ENCODE results near the gene PHF10. TPM values are rescaled to one million over a fixed set of nuclear protein-coding genes. Genes with fewer than 3 reads are reported as not detected.

The PHF10 gene
- total and polyA plus RNA-seq, 2 donors (not counting 1 experiment from before 2014, with no cell fraction given), result 32.9 to 74.6 TPM

- no peak overlapping the region for H3K4me2 ChIP-seq (replicated peaks; ENCODE audit: low read depth, low read length, poor library complexity, severe bottlenecking)
- H2AFZ ChIP-seq (ENCODE audit: insufficient read depth, low read depth, low read length, poor library complexity, severe bottlenecking), result no peak overlapping the region
- Mint-ChIP-seq H3K27me3 (no peaks in the 10 kb centered on the region), H3K4me1 (no peaks in the 10 kb centered on the region), H3K27ac (no peak overlapping the region), H3K9me3 (ENCODE audit: insufficient read depth) (peaks cover 4% of the 10 kb centered on the region), H3K4me3 (no peak overlapping the region)
- peaks cover 0 to 4% (median 0%) of the 10 kb centered on the region in 4 experiments for H3K27me3 ChIP-seq (replicated peaks in 1 of 4; ENCODE audit: control extremely low read depth in 1 of 4, control insufficient read depth in 3 of 4, insufficient read depth in 4 of 4, low read length in 3 of 4)
- no peaks in the 10 kb centered on the region for H3K36me3 ChIP-seq (replicated peaks in 1 of 2; ENCODE audit: control extremely low read depth in 1 of 2, control insufficient read depth in 1 of 2, extremely low read depth in 1 of 2, insufficient read depth in 2 of 2, low read length in 1 of 2)
- H3K4me1 ChIP-seq (ENCODE audit: control insufficient read depth in 2 of 2, insufficient read depth in 2 of 2, low read length in 2 of 2), result no peaks in the 10 kb centered on the region
- H3K9ac ChIP-seq (ENCODE audit: low read length), result no peak overlapping the region
- TF ChIP-seq, protein P1, sequence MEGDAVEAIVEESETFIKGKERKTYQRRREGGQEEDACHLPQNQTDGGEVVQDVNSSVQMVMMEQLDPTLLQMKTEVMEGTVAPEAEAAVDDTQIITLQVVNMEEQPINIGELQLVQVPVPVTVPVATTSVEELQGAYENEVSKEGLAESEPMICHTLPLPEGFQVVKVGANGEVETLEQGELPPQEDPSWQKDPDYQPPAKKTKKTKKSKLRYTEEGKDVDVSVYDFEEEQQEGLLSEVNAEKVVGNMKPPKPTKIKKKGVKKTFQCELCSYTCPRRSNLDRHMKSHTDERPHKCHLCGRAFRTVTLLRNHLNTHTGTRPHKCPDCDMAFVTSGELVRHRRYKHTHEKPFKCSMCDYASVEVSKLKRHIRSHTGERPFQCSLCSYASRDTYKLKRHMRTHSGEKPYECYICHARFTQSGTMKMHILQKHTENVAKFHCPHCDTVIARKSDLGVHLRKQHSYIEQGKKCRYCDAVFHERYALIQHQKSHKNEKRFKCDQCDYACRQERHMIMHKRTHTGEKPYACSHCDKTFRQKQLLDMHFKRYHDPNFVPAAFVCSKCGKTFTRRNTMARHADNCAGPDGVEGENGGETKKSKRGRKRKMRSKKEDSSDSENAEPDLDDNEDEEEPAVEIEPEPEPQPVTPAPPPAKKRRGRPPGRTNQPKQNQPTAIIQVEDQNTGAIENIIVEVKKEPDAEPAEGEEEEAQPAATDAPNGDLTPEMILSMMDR (IDR thresholded peaks at IDR 0.05), result no peak
- TF ChIP-seq EZH2 (IDR thresholded peaks at IDR 0.05; ENCODE audit: borderline replicate concordance, insufficient read depth, low read depth, low read length, poor library complexity, severe bottlenecking), result no peak
- no peak for DNase-seq
- CTCF ChIA-PET, result no interaction called here
- H3K79me2 ChIP-seq (ENCODE audit: control insufficient read depth, insufficient read depth, low read length), result no peaks in the 10 kb centered on the region
- POLR2A ChIA-PET, result no interaction called here
- intact Hi-C loops (cut with micrococcal nuclease), result no loop called here
- H4K20me1 ChIP-seq (ENCODE audit: control insufficient read depth, insufficient read depth, low read length, poor library complexity, severe bottlenecking), result no peaks in the 10 kb centered on the region
- no peak overlapping the region for H3K27ac ChIP-seq (ENCODE audit: low read length in 2 of 2)
- no peak for ATAC-seq (ENCODE audit: low read depth)
- H3K4me3 ChIP-seq (ENCODE audit: control extremely low read depth in 1 of 5, extremely low read depth in 1 of 5, insufficient read depth in 1 of 5, low read depth in 2 of 5, low read length in 4 of 5), result no peak overlapping the region
- H3K9me3 ChIP-seq (ENCODE audit: control extremely low read depth in 1 of 3, control insufficient read depth in 2 of 3, insufficient read depth in 1 of 3, low read length in 2 of 3), result peaks cover 0 to 5% (median 0%) of the 10 kb centered on the region in 3 donors
These were observed 17.0 kb upstream of the PHF10 start for GRCh38 chr6:169741344-169741743.

DNA sequence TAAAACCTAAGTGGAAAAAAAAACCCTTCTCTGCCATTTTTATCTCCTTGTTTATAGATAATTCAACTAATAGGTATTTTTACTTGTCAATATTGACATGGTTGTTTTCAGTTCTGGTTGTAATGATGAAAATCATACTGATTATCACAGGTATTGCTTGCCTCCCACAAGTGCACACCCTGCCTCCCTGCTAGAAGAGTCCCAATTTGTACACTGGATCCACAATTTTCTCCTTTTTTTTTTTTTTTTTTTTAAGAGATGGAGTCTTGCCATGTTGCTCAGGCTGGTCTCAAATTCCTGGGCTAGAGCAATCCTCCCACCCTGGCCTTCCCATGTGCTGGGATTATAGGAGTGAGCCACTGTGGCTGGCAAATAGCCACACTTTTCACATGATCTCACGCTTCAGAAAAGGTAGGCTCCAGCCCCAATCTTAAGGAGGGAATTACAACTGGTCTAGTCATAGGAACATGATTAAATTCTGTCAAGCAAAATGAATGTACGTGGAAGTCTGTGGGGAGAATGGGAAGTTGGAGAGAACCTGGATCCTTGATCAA is 14.8 kb upstream of the PHF10 start:
- Histone ChIP-seq H2AFZ (ENCODE audit: insufficient read depth, low read depth, low read length, poor library complexity, severe bottlenecking) (no peak overlapping the region), H3K4me1 (ENCODE audit: control insufficient read depth in 2 of 2, insufficient read depth in 2 of 2, low read length in 2 of 2) (no peaks in the 10 kb centered on the region), H3K79me2 (ENCODE audit: control insufficient read depth, insufficient read depth, low read length) (no peaks in the 10 kb centered on the region), H3K27me3 (replicated peaks in 1 of 4; ENCODE audit: control extremely low read depth in 1 of 4, control insufficient read depth in 3 of 4, insufficient read depth in 4 of 4, low read length in 3 of 4) (peaks cover 0 to 5% (median 3%) of the 10 kb centered on the region in 4 experiments), H4K20me1 (ENCODE audit: control insufficient read depth, insufficient read depth, low read length, poor library complexity, severe bottlenecking) (no peaks in the 10 kb centered on the region), H3K27ac (ENCODE audit: low read length in 2 of 2) (no peak overlapping the region), H3K9me3 (ENCODE audit: control extremely low read depth in 1 of 3, control insufficient read depth in 2 of 3, insufficient read depth in 1 of 3, low read length in 2 of 3) (no peaks in the 10 kb centered on the region), H3K4me2 (replicated peaks; ENCODE audit: low read depth, low read length, poor library complexity, severe bottlenecking) (no peak overlapping the region), H3K36me3 (replicated peaks in 1 of 2; ENCODE audit: control extremely low read depth in 1 of 2, control insufficient read depth in 1 of 2, extremely low read depth in 1 of 2, insufficient read depth in 2 of 2, low read length in 1 of 2) (no peaks in the 10 kb centered on the region), H3K9ac (ENCODE audit: low read length) (no peak overlapping the region), H3K4me3 (ENCODE audit: control extremely low read depth in 1 of 5, extremely low read depth in 1 of 5, insufficient read depth in 1 of 5, low read depth in 2 of 5, low read length in 4 of 5) (no peak overlapping the region)
- no CpG with 5 or more reads among the region's 2 CpGs for WGBS (ENCODE audit: insufficient coverage)
- no peak overlapping the region for H3K4me3 Mint-ChIP-seq
- H3K4me1 Mint-ChIP-seq, result no peaks in the 10 kb centered on the region
- ATAC-seq (ENCODE audit: low read depth), result no peak
- no peak for TF ChIP-seq EZH2 (IDR thresholded peaks at IDR 0.05; ENCODE audit: borderline replicate concordance, insufficient read depth, low read depth, low read length, poor library complexity, severe bottlenecking)
- TF ChIP-seq, protein P1 (IDR thresholded peaks at IDR 0.05), result no peak
- intact Hi-C loops (cut with micrococcal nuclease), result no loop called here
- ChIA-PET CTCF (interaction anchor here (0.8 kb wide), 1 partner anchor 12 kb away, joined by 3 read pairs; no protein-coding TSS in a partner anchor), POLR2A (no interaction called here)
- no peaks in the 10 kb centered on the region for H3K9me3 Mint-ChIP-seq (ENCODE audit: insufficient read depth)
- no peak for DNase-seq
- H3K27me3 Mint-ChIP-seq, result peaks cover 10% of the 10 kb centered on the region
- no peak overlapping the region for H3K27ac Mint-ChIP-seq
